ENCODE data around the gene LAMTOR4. TPM values are rescaled to one million over a fixed set of nuclear protein-coding genes. Genes with fewer than 3 reads are reported as not detected.

Gene LAMTOR4
- total RNA-seq, 1 donor from 2014 or later: 100 TPM

GRCh38 chr7:100124301-100125230 is 24.2 kb upstream of the LAMTOR4 start:
- Histone ChIP-seq H3K27me3 (ENCODE audit: low read depth) (no peaks in the 10 kb centered on the region), H3K4me1 (peaks cover 50% of the 10 kb centered on the region), H3K27ac (replicated peaks) (no peak overlapping the region), H3K9me3 (replicated peaks) (no peaks in the 10 kb centered on the region), H3K36me3 (peaks cover 6% of the 10 kb centered on the region), H3K4me3 (no peak overlapping the region)
- intact Hi-C loops (cut with micrococcal nuclease): no loop called here
- DNase-seq: no peak
- TF ChIP-seq, protein P1, sequence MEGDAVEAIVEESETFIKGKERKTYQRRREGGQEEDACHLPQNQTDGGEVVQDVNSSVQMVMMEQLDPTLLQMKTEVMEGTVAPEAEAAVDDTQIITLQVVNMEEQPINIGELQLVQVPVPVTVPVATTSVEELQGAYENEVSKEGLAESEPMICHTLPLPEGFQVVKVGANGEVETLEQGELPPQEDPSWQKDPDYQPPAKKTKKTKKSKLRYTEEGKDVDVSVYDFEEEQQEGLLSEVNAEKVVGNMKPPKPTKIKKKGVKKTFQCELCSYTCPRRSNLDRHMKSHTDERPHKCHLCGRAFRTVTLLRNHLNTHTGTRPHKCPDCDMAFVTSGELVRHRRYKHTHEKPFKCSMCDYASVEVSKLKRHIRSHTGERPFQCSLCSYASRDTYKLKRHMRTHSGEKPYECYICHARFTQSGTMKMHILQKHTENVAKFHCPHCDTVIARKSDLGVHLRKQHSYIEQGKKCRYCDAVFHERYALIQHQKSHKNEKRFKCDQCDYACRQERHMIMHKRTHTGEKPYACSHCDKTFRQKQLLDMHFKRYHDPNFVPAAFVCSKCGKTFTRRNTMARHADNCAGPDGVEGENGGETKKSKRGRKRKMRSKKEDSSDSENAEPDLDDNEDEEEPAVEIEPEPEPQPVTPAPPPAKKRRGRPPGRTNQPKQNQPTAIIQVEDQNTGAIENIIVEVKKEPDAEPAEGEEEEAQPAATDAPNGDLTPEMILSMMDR (IDR thresholded peaks at IDR 0.05; ENCODE audit: borderline replicate concordance): no peak

DNA sequence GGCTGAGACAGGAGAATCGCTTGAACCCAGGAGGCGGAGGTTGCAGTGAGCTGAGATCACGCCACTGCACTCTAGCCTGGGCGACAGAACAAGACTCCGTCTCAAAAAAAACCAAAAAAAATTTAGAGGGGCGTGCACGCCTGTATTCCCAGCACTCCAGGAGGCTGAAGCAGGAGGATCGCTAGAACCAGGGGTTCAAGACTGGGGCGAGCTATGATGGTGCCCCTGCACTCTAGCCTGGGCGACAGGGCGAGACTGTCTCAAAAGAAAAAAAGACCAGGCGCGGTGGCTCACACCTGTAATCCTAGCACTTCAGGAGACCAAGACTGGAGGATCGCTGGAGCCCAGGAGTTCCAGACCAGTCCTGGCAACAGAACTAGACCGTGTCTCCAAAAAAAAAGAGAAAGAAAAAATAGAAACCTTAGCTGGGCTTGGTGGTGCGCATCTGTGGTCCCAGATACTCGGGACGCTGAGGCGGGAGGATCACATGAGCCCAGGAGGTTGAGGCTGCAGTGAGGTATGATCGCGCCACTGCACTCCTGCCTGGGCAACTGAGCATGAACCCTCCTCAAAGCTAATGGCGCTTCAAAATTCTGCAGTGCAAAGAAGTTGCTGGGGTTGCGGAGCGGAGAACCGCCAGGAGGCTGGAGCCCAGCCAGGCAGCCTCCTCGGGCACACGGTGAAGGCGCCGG is 22.3 kb upstream of the LAMTOR4 start:
- no peaks in the 10 kb centered on the region for H3K9me3 ChIP-seq (replicated peaks)
- TF ChIP-seq, protein P1 (IDR thresholded peaks at IDR 0.05; ENCODE audit: borderline replicate concordance): no peak
- intact Hi-C loops (cut with micrococcal nuclease): no loop called here
- DNase-seq: no peak
- peak overlapping the region; percentile 97 for H3K27ac ChIP-seq (replicated peaks)
- peaks cover 41% of the 10 kb centered on the region for H3K4me1 ChIP-seq
- H3K4me3 ChIP-seq: peak overlapping the region; percentile 99
- no peaks in the 10 kb centered on the region for H3K27me3 ChIP-seq (ENCODE audit: low read depth)
- peaks cover 6% of the 10 kb centered on the region for H3K36me3 ChIP-seq

DNA sequence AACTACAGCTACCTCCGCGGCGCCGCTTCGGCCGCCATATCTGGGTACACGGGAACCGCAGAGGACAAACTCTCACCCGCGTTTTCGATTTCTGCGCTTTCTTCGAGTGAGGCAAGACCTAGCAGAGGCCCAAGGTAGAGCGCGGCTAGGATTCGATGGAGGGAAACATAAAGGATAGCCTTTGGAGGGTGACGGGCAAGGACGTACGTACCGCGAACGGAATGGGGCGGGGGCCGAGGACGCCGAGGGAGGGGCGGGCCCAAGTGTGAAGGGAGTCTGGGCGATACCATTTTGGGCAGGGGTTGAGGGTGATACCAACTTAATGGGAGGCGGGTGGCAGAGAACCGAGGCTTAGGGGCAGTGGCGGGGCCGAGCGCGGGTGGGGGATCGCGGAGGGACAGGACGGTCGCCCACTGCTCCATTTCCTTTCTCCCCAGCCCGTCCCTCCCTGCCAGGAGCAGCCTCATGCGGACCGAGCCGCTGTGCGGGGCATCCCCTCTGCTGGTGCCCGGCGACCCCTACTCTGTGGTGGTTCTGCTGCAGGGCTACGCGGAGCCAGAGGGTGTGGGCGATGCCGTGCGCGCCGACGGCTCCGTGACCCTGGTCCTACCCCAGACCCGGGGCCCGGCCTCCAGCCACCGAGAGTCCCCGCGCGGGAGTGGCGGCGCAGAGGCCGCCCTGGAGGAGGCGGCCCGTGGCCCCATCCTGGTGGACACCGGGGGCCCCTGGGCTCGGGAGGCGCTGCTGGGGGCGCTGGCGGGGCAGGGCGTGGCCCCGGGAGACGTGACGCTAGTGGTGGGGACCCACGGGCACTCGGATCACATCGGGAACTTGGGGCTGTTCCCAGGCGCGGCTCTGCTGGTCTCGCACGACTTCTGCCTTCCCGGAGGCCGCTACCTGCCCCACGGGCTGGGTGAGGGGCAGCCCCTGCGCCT is 21.5 kb upstream of the LAMTOR4 start, which contains the start of gene MBLAC1:
Gene MBLAC1 (plus strand): TSS at position 37 of the 935 bp plus-strand sequence. CDS start 429 bp downstream, at position 466.
- DNase-seq: peak; percentile 89
- Histone ChIP-seq H3K27ac (replicated peaks) (peak within 1 kb of the TSS; percentile 97), H3K4me3 (peak within 1 kb of the TSS; percentile 99), H3K27me3 (ENCODE audit: low read depth) (no peaks in the 10 kb centered on the region), H3K36me3 (peaks cover 6% of the 10 kb centered on the region), H3K9me3 (replicated peaks) (no peaks in the 10 kb centered on the region), H3K4me1 (peaks cover 43% of the 10 kb centered on the region)
- TF ChIP-seq, protein P1 (IDR thresholded peaks at IDR 0.05; ENCODE audit: borderline replicate concordance): no peak
- intact Hi-C loops (cut with micrococcal nuclease): no loop called here

DNA sequence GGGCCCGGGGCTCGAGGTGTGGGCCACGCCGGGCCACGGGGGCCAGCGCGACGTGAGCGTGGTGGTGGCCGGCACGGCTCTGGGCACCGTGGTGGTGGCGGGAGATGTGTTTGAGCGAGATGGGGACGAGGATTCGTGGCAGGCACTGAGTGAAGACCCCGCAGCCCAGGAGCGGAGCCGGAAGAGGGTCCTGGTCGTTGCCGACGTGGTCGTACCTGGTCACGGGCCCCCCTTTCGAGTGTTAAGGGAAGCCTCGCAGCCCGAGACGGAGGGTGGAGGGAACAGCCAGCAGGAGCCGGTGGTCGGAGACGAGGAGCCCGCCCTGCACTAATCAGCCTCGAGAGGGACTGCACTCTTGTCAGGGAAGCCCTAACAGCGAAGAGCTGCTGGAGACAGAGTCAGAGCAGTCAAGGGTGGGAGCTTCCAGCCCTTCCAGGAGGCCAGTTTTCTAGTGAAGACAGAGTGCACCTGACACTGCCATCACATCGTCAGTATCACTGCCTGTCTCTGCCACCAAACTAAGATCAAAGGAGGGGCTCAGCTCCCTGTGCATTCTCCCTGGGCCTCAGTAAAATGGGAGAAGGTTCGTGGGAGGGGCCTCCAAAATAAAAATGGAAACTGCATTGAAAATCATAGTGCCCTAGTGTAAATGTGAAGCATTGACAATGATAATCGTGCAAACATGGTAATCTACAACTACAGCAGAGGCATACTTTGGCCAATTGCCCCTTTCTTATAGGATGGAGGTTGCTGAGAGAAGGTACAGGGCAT is 20.7 kb upstream of the LAMTOR4 start:
- intact Hi-C loops (cut with micrococcal nuclease): no loop called here
- no peaks in the 10 kb centered on the region for H3K27me3 ChIP-seq (ENCODE audit: low read depth)
- TF ChIP-seq, protein P1 (IDR thresholded peaks at IDR 0.05; ENCODE audit: borderline replicate concordance): no peak
- no peak for DNase-seq
- peak overlapping the region; percentile 99 for H3K4me3 ChIP-seq
- H3K4me1 ChIP-seq: peaks cover 47% of the 10 kb centered on the region
- H3K9me3 ChIP-seq (replicated peaks): no peaks in the 10 kb centered on the region
- H3K27ac ChIP-seq (replicated peaks): peak overlapping the region; percentile 97
- peaks cover 2% of the 10 kb centered on the region for H3K36me3 ChIP-seq
